GM12801 (cell line): Measurements from ENCODE around the gene GNAI2.

ENCODE experiments used
- TF ChIP-seq, protein P1 (sequence below): IDR thresholded peaks from one replicate; pipeline ENCODE4 v1.5.1; 2011; ENCODE audit warnings: control low read depth; ENCODE audit not compliant: insufficient read length; ENCODE audit errors: extremely low read depth

Gene GNAI2

DNA sequence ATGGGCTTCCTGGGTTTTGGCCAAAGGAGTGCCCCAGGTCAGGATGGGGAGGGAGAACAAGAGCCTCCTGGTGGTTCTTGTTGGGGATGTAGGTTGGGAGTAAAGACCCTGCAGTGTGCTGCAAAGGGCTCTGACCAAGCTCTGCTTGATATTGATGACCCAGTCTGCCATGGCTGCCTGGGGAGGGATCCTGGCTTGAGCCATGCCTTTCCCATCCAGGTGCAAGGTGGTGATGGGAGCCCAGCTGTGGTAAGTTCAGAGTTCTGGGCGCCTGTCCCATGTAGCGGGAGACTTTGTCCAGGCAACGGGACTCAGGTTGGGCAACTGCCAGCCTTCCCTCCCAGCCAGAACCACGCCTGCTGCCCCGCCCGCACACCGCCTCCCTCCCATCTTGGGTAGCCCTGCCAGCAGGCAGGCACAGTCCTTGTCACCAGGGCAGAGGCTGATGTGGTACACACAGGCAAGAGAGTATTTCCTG lies 2.6 kb downstream of the GNAI2 start:
- TF ChIP-seq, protein P1, sequence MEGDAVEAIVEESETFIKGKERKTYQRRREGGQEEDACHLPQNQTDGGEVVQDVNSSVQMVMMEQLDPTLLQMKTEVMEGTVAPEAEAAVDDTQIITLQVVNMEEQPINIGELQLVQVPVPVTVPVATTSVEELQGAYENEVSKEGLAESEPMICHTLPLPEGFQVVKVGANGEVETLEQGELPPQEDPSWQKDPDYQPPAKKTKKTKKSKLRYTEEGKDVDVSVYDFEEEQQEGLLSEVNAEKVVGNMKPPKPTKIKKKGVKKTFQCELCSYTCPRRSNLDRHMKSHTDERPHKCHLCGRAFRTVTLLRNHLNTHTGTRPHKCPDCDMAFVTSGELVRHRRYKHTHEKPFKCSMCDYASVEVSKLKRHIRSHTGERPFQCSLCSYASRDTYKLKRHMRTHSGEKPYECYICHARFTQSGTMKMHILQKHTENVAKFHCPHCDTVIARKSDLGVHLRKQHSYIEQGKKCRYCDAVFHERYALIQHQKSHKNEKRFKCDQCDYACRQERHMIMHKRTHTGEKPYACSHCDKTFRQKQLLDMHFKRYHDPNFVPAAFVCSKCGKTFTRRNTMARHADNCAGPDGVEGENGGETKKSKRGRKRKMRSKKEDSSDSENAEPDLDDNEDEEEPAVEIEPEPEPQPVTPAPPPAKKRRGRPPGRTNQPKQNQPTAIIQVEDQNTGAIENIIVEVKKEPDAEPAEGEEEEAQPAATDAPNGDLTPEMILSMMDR, result no peak

DNA sequence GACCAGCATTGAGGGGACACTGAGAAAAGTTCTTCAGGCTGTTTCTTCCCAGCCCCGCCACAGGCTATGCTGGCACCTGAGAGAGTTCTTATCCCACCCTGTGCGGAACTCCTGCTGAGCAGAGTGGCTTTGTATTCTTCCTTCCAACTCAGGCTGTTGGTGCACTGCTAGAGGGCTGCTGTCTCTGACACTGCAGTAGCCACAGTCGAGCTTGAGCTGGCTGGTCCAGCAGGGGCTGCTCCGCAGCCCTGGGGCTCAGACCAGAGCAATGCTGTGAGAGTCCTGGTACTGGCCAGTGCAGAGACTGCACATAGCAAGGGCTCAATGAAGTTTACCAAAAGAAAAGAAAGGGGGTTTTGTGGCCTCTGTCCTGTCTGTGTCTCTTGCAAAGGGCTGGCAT lies 3.6 kb downstream of the GNAI2 start:
- TF ChIP-seq, protein P1, result no peak

DNA sequence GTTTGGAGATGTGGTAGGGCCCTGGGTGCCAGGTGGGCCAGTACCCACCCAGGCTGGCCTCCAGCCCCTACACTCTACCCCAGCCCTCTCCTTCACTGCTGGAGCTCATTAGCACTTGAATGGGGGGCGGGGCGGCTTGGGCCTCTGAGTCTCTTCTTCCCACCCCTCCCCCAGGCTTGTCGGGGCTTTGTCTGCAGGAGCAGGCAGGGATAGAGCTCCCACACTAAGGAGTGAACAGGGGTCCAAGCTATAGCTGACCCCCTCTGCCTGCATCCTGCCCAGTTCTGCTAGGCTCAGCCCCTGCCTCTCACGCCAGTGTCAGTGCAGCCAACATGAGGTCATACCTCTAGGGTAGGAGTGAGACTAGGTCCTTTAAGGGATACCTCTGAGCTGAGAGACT lies 5.2 kb downstream of the GNAI2 start:
- TF ChIP-seq, protein P1, result no peak

DNA sequence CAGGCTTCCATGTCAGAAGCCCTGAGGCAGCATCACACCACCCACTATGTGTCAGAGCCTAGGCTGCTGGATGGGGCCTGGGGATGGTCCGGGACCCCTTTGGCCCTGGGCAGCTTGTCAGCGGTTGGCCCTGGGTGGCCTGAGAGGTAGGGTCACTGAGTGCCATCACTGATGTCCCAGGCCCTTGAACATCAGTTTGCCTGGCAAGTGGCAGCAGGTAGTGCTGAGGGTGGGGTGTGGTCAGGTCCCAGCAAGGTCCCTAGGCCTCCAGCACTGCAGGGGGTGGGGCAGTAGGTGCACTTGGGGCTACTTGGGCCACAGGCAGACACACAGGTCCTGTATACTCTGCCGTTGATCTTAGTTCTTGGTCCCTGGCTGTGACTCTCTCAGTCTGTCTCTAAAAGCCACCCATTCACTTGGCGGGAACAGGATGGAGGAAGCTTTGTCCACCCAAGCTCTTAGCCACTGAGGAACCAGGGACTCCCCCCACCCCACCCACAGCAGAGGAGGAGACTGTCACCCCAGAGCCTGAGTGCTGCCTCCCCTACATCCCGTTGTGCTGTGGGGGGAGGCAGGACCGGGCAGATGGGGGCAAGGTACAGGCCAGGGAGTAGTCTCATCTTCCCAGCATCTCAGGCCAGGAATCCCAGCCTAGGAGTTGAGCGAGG lies 5.8 kb downstream of the GNAI2 start:
- TF ChIP-seq, protein P1, result no peak

DNA sequence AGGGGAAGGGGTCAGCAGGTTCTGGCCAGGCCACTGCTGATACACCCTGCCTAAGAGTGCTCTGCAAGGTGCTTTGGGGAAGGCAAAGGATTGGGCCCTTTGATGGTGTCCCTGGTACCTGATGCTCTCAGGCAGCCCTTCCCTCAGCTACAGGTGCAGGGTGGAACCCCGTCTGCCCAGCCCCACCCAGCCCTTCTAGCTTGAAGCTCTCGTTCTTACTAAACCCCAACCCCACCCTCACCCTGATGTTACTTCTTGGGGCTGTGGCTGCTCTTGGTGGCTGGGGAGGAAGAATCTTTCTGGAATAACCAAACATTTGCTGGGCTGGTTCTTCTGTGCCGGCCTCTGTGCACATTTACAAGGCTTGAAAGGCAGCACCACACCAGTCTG lies 6.4 kb downstream of the GNAI2 start:
- TF ChIP-seq, protein P1, result no peak

DNA sequence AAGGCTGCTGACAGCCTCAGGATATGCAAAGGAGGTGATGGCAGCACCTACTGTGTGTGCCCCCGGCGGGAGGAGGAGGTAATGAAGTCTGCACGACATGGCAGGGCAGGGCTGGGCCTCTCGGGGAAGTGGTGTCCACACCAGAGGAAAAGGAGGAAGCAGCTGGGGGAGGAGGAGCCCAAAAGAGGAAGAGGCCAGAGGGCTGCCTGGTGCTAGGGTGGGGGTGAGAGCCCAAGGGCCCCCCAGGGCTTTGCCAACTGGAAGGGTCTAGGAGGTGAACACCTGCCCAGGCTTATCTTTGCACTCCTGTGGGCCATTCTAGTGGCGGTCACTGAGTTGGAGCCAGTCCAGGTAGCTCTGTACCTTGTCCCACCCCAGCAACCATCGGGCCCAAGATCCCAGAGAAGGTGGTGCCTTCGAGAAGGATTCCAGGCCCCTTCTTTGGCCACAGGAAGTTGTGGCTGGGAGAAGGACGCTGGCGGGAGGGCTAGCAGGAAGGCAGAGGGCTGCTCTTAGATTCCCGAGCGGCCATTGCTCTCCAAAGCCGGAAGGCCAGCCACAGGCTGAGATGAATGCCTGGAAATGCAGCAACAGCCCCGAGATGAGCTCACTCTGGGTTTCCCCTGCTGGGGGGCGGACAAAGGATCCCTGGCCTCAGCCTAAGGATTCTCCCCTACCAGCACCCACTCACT lies 7.0 kb downstream of the GNAI2 start:
- TF ChIP-seq, protein P1, result no peak

DNA sequence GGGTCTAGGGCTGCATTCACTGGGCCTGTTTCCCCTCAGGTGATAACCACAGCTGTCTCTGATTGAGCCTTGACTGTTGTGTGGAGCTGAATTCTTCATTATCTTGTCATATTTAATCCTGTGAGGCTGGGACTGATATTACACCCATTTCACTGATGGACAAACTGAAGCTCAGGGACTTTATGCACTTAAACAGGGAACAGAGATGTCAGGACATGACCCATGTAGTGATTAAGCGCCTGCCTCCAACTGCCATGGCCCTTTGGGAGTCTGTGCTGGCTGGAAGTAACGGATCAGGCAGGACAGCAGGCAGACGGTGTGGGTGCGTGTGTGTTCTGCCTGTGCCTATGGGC lies 7.5 kb downstream of the GNAI2 start:
- TF ChIP-seq, protein P1, result no peak
